ENCODE measurements around the gene GLYR1. TPM values are rescaled to one million over a fixed set of nuclear protein-coding genes. Genes with fewer than 3 reads are reported as not detected.

GLYR1 gene
- polyA plus RNA-seq, 1 donor from 2014 or later: 78.6 TPM

DNA sequence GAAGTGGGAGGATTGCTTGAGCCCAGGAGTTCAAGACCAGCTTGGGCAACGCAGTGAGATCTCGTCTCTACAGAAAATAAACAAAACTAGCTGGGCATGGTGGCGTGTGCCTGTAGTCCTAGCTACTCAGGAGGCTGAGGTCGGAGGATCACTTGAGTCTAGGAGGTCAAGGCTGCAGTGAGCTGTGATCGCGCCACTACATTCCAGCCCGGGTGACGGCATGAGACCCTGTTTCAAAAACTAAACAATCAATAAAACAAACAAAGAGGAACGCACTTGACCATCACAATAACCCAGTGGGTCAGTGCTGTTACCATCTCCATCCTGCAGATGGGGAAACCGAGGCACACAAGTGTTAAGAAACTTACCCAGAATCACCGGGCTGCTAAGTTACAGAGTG, 93.9 kb downstream of the GLYR1 start:
- Histone ChIP-seq H3K79me2 (replicated peaks; ENCODE audit: insufficient read depth, low read length) (no peaks in the 10 kb centered on the region), H3K27me3 (ENCODE audit: insufficient read depth, low read depth, low read length) (no peaks in the 10 kb centered on the region), H3K4me3 (ENCODE audit: low read length) (no peak overlapping the region), H2AFZ (ENCODE audit: low read depth, low read length) (no peak overlapping the region), H3K9me2 (ENCODE audit: insufficient read depth, low read length) (no peaks in the 10 kb centered on the region), H3K9me3 (ENCODE audit: low read length) (no peaks in the 10 kb centered on the region), H4K20me1 (ENCODE audit: insufficient read depth) (no peaks in the 10 kb centered on the region), H3K27ac (ENCODE audit: low read length) (no peak overlapping the region), H3K36me3 (ENCODE audit: insufficient read depth, low read length) (peaks cover 5% of the 10 kb centered on the region), H3K4me2 (ENCODE audit: low read length) (no peak overlapping the region), H3F3A (ENCODE audit: insufficient read depth, low read length, poor library complexity, severe bottlenecking) (no peaks in the 10 kb centered on the region), H3K9ac (ENCODE audit: low read length) (no peak overlapping the region)
- TF ChIP-seq EP300 (conservative IDR thresholded peaks at IDR 0.05; ENCODE audit: poor library complexity, severe bottlenecking) (no peak), SMC3 (conservative IDR thresholded peaks at IDR 0.05; ENCODE audit: poor library complexity) (no peak), MXI1 (conservative IDR thresholded peaks at IDR 0.05; ENCODE audit: poor library complexity, severe bottlenecking) (no peak), TAF1 (IDR thresholded peaks at IDR 0.05; ENCODE audit: low read depth) (no peak), POLR2AphosphoS5 (IDR thresholded peaks at IDR 0.05) (no peak), EZH2 (IDR thresholded peaks at IDR 0.05; ENCODE audit: borderline replicate concordance, insufficient read depth, low read length, poor library complexity, severe bottlenecking) (no peak), RAD21 (conservative IDR thresholded peaks at IDR 0.05) (no peak)
- TF ChIP-seq, protein P1, sequence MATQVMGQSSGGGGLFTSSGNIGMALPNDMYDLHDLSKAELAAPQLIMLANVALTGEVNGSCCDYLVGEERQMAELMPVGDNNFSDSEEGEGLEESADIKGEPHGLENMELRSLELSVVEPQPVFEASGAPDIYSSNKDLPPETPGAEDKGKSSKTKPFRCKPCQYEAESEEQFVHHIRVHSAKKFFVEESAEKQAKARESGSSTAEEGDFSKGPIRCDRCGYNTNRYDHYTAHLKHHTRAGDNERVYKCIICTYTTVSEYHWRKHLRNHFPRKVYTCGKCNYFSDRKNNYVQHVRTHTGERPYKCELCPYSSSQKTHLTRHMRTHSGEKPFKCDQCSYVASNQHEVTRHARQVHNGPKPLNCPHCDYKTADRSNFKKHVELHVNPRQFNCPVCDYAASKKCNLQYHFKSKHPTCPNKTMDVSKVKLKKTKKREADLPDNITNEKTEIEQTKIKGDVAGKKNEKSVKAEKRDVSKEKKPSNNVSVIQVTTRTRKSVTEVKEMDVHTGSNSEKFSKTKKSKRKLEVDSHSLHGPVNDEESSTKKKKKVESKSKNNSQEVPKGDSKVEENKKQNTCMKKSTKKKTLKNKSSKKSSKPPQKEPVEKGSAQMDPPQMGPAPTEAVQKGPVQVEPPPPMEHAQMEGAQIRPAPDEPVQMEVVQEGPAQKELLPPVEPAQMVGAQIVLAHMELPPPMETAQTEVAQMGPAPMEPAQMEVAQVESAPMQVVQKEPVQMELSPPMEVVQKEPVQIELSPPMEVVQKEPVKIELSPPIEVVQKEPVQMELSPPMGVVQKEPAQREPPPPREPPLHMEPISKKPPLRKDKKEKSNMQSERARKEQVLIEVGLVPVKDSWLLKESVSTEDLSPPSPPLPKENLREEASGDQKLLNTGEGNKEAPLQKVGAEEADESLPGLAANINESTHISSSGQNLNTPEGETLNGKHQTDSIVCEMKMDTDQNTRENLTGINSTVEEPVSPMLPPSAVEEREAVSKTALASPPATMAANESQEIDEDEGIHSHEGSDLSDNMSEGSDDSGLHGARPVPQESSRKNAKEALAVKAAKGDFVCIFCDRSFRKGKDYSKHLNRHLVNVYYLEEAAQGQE (IDR thresholded peaks at IDR 0.05; ENCODE audit: borderline replicate concordance): no peak
- TF ChIP-seq, protein P2, sequence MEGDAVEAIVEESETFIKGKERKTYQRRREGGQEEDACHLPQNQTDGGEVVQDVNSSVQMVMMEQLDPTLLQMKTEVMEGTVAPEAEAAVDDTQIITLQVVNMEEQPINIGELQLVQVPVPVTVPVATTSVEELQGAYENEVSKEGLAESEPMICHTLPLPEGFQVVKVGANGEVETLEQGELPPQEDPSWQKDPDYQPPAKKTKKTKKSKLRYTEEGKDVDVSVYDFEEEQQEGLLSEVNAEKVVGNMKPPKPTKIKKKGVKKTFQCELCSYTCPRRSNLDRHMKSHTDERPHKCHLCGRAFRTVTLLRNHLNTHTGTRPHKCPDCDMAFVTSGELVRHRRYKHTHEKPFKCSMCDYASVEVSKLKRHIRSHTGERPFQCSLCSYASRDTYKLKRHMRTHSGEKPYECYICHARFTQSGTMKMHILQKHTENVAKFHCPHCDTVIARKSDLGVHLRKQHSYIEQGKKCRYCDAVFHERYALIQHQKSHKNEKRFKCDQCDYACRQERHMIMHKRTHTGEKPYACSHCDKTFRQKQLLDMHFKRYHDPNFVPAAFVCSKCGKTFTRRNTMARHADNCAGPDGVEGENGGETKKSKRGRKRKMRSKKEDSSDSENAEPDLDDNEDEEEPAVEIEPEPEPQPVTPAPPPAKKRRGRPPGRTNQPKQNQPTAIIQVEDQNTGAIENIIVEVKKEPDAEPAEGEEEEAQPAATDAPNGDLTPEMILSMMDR (IDR thresholded peaks at IDR 0.05; ENCODE audit: poor library complexity, severe bottlenecking): no peak

Small RNA genes lying within 50 kb of the gene (small RNA-seq; reads per million reads assigned to genes)
- gene RF00017: 0 reads per million in 3 experiments

Other genes starting within 250 kb of the GLYR1 start
- gene UBALD1, start 232.4 kb downstream of the GLYR1 start, polyA plus RNA-seq: 3.3 and 4.1 TPM in 2 replicates
- gene MGRN1, start 222.5 kb downstream of the GLYR1 start, polyA plus RNA-seq: 35.9 and 47.0 TPM in 2 replicates
- gene NUDT16L1, start 153.7 kb downstream of the GLYR1 start, polyA plus RNA-seq: 125 and 153 TPM in 2 replicates
- gene ANKS3, start 113.0 kb downstream of the GLYR1 start, polyA plus RNA-seq: 53.9 and 65.2 TPM in 2 replicates
- gene DNAAF8, start 112.8 kb downstream of the GLYR1 start, polyA plus RNA-seq: 3.4 and 6.2 TPM in 2 replicates
- 16.0 and 29.0 TPM in 2 replicates for gene ZNF500, start 80.1 kb downstream of the GLYR1 start, polyA plus RNA-seq
- gene SEPTIN12, start 58.9 kb downstream of the GLYR1 start, polyA plus RNA-seq: 1.8 and 4.7 TPM in 2 replicates
- not detected in 2 replicates for gene SMIM22, start 51.9 kb downstream of the GLYR1 start, polyA plus RNA-seq
- gene ROGDI, start 44.7 kb downstream of the GLYR1 start, polyA plus RNA-seq: 203 and 241 TPM in 2 replicates
- 17.1 and 18.5 TPM in 2 replicates for gene UBN1, start 193 bp upstream of the GLYR1 start, polyA plus RNA-seq
- 0.66 and 0.81 TPM in 2 replicates for gene PPL, start 89.9 kb upstream of the GLYR1 start, polyA plus RNA-seq
- gene SEC14L5, start 111.0 kb upstream of the GLYR1 start, polyA plus RNA-seq: 0.43 and 0.50 TPM in 2 replicates
- 33.1 and 36.6 TPM in 2 replicates for gene NAGPA, start 186.6 kb upstream of the GLYR1 start, polyA plus RNA-seq
- not detected in 2 replicates for gene C16orf89, start 218.7 kb upstream of the GLYR1 start, polyA plus RNA-seq
- 13.9 and 18.1 TPM in 2 replicates for gene ALG1, start 224.6 kb upstream of the GLYR1 start, polyA plus RNA-seq

Data from neural cell (in vitro differentiated cells).